Prostate gland (tissue), 2 donors: ENCODE results near the gene RNF220. TPM values are rescaled to one million over a fixed set of nuclear protein-coding genes. Genes with fewer than 3 reads are reported as not detected.
"Not testable (repeated sequence)": the region's sequence is repeated elsewhere in the genome, so short reads cannot be mapped to it uniquely, and the experiment has no call there.

Experiments
- DNase-seq: peaks from one replicate; pipeline ENCODE4 v3.0.0-alpha.2; 2019; ENCODE audit warnings: low spot score
- H3K27ac ChIP-seq, 2 donors: fragments of 200-600 bp; sonication (generic); 2 replicates each; pipeline ENCODE4 v1.5.1; 2017 to 2019
- H3K27me3 ChIP-seq: fragments of 200-600 bp; sonication (generic); replicated peaks from 2 replicates; pipeline ENCODE4 v1.5.1; 2019; ENCODE audit not compliant: insufficient read depth
- H3K36me3 ChIP-seq, 2 donors: fragments of 200-600 bp; sonication (generic); 1 replicate in 1 of 2; 2 replicates in 1 of 2; pipeline versions ENCODE4 v1.5.1 to v1.8.1; 2017 to 2019
- H3K4me1 ChIP-seq: fragments of 200-600 bp; sonication (generic); replicated peaks from 2 replicates; pipeline ENCODE4 v1.5.1; 2019
- H3K4me3 ChIP-seq, 2 donors: fragments of 200-600 bp; sonication (generic); 2 replicates each; pipeline ENCODE4 v1.5.1; 2017 to 2019
- H3K9me3 ChIP-seq: fragments of 200-600 bp; sonication (generic); 2 replicates; pipeline ENCODE4 v1.5.1; 2017
- POLR2A ChIP-seq: fragments of 450-650 bp; IDR thresholded peaks from one replicate; pipeline ENCODE4 v1.6.1; 2016; ENCODE audit warnings: antibody characterized with exemption, mild to moderate bottlenecking
- POLR2AphosphoS5 ChIP-seq: sonication (generic); formaldehyde crosslinking; IDR thresholded peaks from one replicate; pipeline ENCODE4 v1.6.1; 2017; ENCODE audit warnings: antibody characterized with exemption
- WGBS: methylation state at CpG from one replicate; pipeline ENCODE4 v1.1.5; 2018; 5-methylcytosine and 5-hydroxymethylcytosine counted together
- intact Hi-C: fragments of 100-400 bp; cut with DNase I; formaldehyde crosslinking; loops from one replicate; pipeline ENCODE4 v1.14.2; 2022
- total RNA-seq, 2 donors: library from RNA; depleted of rRNA; stranded (reverse); fragments of >200 nt; gene quantifications; one replicate each; pipeline ENCODE4 v1.1.0, GENCODE V29; 2016
- TF ChIP-seq, protein P1 (sequence below), 4 experiments: fragments of 200-600 bp in 2 of 4; fragments of 450-650 bp in 2 of 4; sonication (generic) in 2 of 4; IDR thresholded peaks; 1 replicate in 3 of 4; 2 replicates in 1 of 4; pipeline ENCODE4 v1.5.1; 2016 to 2019; ENCODE audit warnings: antibody characterized with exemption in 4 of 4, mild to moderate bottlenecking in 2 of 4, moderate library complexity in 2 of 4

RNF220 gene
- total RNA-seq, 2 donors from 2014 or later: 116 to 147 TPM

DNA sequence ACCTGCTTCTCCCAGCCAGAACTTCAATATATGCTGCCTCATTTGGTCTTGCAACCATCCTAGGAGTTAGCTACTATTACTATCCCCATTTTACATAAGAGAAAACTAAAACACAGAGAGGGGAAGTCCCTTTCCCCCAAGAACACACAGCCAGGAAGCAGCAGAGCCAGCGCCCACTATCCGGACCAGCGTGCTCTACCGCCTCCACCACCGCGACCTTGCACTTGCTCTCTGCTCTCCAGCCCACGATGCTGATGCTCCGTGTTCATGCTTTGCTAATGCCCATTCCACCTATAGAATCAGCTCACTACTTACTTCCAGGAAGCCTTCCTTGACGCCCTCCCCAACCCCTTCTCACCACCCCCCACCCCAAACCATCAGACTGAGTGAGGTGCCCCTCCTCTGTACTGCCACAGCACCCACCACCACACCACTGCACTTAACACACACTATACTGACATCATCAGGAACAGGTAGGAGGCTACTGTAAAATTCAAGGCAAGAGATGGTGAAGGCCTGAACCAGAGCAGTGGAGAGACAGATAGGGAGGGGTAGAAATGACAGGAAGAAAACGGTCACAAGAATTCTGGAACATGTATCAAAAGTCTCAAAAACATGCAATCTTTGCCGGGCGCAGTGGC lies 259.8 kb downstream of the RNF220 start:
- 86% methylated on average over 12 of the region's 12 CpGs for WGBS
- DNase-seq: no peak
- no peak for TF ChIP-seq POLR2A
- TF ChIP-seq, protein P1, sequence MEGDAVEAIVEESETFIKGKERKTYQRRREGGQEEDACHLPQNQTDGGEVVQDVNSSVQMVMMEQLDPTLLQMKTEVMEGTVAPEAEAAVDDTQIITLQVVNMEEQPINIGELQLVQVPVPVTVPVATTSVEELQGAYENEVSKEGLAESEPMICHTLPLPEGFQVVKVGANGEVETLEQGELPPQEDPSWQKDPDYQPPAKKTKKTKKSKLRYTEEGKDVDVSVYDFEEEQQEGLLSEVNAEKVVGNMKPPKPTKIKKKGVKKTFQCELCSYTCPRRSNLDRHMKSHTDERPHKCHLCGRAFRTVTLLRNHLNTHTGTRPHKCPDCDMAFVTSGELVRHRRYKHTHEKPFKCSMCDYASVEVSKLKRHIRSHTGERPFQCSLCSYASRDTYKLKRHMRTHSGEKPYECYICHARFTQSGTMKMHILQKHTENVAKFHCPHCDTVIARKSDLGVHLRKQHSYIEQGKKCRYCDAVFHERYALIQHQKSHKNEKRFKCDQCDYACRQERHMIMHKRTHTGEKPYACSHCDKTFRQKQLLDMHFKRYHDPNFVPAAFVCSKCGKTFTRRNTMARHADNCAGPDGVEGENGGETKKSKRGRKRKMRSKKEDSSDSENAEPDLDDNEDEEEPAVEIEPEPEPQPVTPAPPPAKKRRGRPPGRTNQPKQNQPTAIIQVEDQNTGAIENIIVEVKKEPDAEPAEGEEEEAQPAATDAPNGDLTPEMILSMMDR (IDR thresholded peaks at IDR 0.05): no peak
- no peak for TF ChIP-seq POLR2AphosphoS5
- Histone ChIP-seq H3K27me3 (no peaks in the 10 kb centered on the region), H3K27ac (no peak overlapping the region), H3K36me3 (no peaks in the 10 kb centered on the region), H3K4me1 (no peaks in the 10 kb centered on the region), H3K4me3 (no peak overlapping the region), H3K9me3 (no peaks in the 10 kb centered on the region)
- intact Hi-C loops: no loop called here

GRCh38 chr1:44666719-44667118 lies 261.7 kb downstream of the RNF220 start:
- H3K9me3 ChIP-seq, DNase-seq, H3K36me3 ChIP-seq, intact Hi-C loops, H3K27ac ChIP-seq, H3K4me3 ChIP-seq, H3K4me1 ChIP-seq, H3K27me3 ChIP-seq: not testable (repeated sequence)
- WGBS: 96% methylated on average over 1 of the region's 1 CpG

GRCh38 chr1:44670751-44671640 lies 265.9 kb downstream of the RNF220 start:
- no peak overlapping the region for H3K4me3 ChIP-seq
- no peaks in the 10 kb centered on the region for H3K27me3 ChIP-seq
- H3K27ac ChIP-seq: no peak overlapping the region
- TF ChIP-seq POLR2AphosphoS5: no peak
- no peak for TF ChIP-seq POLR2A
- TF ChIP-seq, protein P1 (IDR thresholded peaks at IDR 0.05): no peak
- no peaks in the 10 kb centered on the region for H3K36me3 ChIP-seq
- intact Hi-C loops: no loop called here
- peaks cover 7% of the 10 kb centered on the region for H3K4me1 ChIP-seq
- no peaks in the 10 kb centered on the region for H3K9me3 ChIP-seq
- 90% methylated on average over 10 of the region's 10 CpGs for whole genome bisulfite sequencing
- DNase-seq: no peak

DNA sequence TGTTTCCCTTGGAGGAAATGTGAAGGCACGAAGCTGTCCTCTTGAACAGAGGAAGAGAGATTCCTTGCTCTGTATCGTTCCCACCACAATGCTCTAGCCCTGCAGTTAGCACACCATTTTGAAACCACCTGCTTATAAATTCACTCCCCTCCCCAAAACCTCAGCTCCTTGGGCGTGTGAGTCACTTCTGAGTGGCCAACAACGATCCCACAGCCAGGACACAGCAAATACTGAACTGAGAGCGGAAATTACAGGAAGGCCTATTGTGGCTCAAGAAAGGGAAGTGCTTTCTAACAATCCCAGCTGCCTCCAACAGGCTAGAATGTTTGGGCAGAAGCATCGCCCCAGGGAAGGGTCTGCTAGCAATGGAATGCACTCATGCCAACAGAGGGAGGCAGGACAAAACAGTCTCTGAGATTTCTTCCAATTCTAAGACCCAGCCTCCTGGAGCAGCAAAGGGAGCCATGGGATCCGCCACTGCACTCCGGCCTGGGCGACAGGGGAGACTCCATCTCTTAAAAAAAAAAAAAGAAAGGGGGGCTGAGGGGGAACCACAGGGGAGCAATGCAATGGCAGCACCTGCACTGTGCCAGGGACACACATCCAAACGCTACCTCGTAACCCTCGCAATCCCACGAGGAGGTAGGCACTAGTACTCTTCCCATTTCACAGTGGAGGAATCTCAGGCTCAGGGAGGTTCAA lies 267.4 kb downstream of the RNF220 start:
- H3K4me1 ChIP-seq: peaks cover 7% of the 10 kb centered on the region
- no peak overlapping the region for H3K4me3 ChIP-seq
- 72% methylated on average over 13 of the region's 13 CpGs for WGBS
- no peak for DNase-seq
- TF ChIP-seq POLR2AphosphoS5 (no peak), POLR2A (no peak)
- TF ChIP-seq, protein P1 (IDR thresholded peaks at IDR 0.05): no peak
- peak overlapping the region; percentile 24 to 96 for H3K27ac ChIP-seq
- intact Hi-C loops: no loop called here
- H3K27me3 ChIP-seq: no peaks in the 10 kb centered on the region
- no peaks in the 10 kb centered on the region for H3K9me3 ChIP-seq
- no peaks in the 10 kb centered on the region for H3K36me3 ChIP-seq

DNA sequence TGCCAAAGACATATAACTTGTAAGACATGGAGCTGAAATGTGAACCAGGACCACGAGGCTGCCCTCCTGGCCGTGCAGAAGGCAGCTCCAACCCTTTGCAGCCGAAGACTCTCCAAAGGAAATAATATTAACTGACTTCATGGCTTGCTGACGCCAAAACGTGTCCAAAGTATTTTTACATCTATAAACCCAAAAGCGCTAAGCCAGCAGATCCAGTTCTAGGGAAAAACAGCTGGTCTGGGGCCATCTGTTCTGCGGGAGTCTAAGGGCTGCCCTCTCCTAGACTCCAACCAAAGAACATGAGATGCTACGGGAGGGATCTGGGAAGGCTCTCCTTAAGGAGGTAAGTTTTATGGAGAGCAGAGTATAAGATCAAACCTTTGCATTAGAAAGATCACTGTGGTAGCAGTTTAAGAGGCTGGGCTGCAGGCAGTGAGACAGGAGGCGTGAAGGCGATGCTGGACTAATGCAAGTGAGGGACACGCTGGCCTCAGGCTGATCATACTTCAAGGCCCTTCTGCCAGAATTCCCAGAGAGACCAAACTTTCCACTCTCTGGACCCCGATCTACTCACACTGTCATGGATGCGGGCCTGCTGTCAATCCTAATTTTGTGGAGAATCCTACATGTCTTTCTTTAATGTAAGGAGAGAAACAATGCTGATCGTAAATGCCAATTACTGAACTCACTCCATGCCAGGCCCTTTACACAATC lies 268.1 kb downstream of the RNF220 start:
- no peak for DNase-seq
- TF ChIP-seq POLR2A (no peak), POLR2AphosphoS5 (no peak)
- TF ChIP-seq, protein P1 (IDR thresholded peaks at IDR 0.05): no peak
- Histone ChIP-seq H3K9me3 (no peaks in the 10 kb centered on the region), H3K4me1 (peaks cover 7% of the 10 kb centered on the region), H3K4me3 (peak overlapping the region; percentile 64 to 78), H3K27ac (peak overlapping the region; percentile 96 to 97), H3K36me3 (no peaks in the 10 kb centered on the region), H3K27me3 (no peaks in the 10 kb centered on the region)
- WGBS: 64% methylated on average over 14 of the region's 14 CpGs
- intact Hi-C loops: no loop called here
